NCI-H1694 (cell line): ENCODE data around the gene CPZ.
"Not testable (repeated sequence)": the region's sequence is repeated elsewhere in the genome, so short reads cannot be mapped to it uniquely, and the experiment has no call there.

Source experiments
- DNase-seq: peaks from one replicate; lab custom pipeline; 2025; lab: John Stamatoyannopoulos, UW

Gene CPZ

DNA sequence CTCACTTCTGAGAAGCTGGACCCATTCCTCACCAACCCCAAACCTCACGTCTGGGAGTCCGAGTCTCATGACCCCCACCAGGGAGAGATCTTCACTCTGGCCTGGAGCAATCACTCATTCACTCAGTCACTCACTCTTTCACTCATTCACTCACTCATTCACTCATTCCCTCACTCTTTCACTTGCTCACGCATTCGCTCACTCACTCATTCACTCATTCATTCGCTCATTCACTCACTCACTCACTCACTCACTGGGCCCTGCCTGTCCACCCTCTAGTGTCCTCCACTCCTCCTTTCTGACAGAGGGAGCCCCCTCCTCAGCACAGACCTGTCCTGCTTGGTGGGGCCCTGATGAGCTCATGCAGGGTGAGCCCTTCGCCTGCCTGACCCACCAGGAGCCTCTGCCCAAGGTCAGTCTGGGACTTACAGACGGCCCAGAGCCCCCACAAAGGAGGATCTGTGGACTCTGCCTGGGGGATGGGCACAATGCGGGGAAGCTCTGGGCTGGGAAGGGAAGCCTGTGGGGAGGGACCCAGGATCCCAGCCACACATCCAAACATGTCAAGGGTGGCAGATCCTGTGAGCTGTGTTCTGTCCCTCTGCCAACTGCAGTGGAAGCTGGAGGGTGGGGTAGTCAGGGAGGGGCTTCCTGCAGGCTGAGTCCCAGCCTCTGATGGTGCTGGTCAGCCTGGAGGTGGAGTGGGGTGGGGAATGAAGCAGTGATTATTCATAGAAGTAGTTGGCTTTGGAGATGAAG, 18.5 kb downstream of the CPZ start:
- DNase-seq: no peak

GRCh38 chr4:8612646-8613045, 20.1 kb downstream of the CPZ start:
- DNase-seq: no peak

GRCh38 chr4:8613421-8614364, 21.1 kb downstream of the CPZ start:
- DNase-seq: no peak

- no peak for DNase-seq
Measured at GRCh38 chr4:8614365-8615193, 22.0 kb downstream of the CPZ start.

- DNase-seq: no peak
Measured at GRCh38 chr4:8615366-8615765, 22.8 kb downstream of the CPZ start.

- no peak for DNase-seq
Measured at GRCh38 chr4:8615921-8616787, 23.6 kb downstream of the CPZ start.

GRCh38 chr4:8616831-8617230, 24.3 kb downstream of the CPZ start:
- DNase-seq: no peak

GRCh38 chr4:8617486-8618040, 25.0 kb downstream of the CPZ start:
- no peak for DNase-seq

DNA sequence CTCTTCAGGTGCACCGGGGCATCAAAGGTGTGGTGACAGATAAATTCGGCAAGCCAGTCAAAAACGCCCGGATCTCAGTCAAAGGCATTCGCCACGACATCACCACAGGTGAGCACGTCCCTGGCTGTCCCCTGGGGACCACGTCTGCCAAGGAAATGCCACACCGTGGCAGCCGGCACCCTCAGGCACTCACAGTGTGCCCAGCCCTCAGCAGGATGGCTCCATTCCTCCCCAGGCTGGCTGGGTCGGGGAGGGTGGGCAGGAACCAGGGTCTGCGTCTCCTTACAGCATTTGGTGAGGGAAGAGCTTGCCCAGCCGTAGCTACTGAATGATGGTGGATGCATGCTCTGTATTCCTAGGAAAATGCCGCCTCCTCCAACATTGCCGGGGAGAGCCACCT, 25.9 kb downstream of the CPZ start:
- DNase-seq: no peak

- DNase-seq: no peak
Measured at GRCh38 chr4:8618961-8619720, 26.6 kb downstream of the CPZ start.

DNA sequence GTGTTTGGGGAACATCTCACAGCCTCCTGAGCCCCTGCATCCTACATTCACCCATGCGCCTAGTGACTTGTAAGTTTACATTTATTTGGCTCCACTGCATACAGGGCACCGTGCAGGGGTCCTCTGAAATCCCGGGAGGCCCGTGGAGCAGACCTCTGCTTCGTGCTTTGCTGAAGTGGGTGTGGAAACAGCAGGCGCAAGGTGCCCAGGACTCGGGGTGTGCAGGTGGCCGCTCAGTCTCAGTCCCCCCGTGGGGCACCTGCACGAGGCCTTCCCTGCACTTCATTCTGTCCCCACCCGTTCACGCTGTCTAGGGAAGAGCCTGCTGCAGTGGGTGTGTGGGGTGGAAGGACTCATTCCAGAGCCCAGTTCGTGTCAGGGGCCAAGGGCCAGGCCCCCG, 28.6 kb downstream of the CPZ start:
- not testable (repeated sequence) for DNase-seq

- DNase-seq: not testable (repeated sequence)
Measured at GRCh38 chr4:8624601-8625272, 32.2 kb downstream of the CPZ start.

- not testable (repeated sequence) for DNase-seq
Measured at GRCh38 chr4:8630240-8630905, 37.8 kb downstream of the CPZ start.

DNA sequence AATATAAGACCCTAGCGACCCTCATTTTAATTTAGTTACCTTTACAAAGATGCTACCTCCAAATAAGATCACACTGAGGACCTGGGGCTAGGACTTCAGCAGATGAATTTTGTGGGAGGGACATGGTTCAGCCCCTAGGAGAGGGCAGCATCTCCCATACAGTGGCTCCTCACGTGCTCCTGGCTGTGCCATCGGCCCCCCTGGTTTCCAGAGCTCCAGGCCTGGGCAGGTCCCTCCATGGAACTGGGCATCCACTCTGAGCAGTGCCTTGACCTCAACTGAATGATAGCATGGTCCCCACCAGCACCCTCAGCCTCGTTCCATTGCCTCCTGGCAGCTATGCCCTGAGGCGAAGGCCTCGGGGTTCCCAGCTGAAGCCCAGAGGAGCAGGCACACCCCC, 39.3 kb downstream of the CPZ start:
- not testable (repeated sequence) for DNase-seq

DNA sequence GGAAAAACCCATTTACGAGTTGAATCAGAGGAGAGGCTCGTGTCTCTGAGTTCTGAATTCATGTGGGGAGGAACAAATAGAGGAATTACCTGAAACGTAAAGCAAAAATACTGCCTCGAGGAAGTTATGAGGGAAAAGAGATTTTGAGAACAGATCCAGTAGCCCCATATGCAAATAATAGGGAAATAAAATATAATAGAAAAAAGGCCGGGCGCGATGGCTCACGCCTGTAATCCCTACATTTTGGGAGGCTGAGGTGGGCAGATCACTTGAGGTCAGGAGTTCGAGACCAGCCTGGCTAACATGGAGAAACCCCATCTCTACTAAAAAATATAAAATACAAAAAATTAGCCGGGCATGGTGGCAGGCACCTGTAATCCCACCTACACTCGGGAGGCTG, 42.2 kb downstream of the CPZ start:
- not testable (repeated sequence) for DNase-seq

DNA sequence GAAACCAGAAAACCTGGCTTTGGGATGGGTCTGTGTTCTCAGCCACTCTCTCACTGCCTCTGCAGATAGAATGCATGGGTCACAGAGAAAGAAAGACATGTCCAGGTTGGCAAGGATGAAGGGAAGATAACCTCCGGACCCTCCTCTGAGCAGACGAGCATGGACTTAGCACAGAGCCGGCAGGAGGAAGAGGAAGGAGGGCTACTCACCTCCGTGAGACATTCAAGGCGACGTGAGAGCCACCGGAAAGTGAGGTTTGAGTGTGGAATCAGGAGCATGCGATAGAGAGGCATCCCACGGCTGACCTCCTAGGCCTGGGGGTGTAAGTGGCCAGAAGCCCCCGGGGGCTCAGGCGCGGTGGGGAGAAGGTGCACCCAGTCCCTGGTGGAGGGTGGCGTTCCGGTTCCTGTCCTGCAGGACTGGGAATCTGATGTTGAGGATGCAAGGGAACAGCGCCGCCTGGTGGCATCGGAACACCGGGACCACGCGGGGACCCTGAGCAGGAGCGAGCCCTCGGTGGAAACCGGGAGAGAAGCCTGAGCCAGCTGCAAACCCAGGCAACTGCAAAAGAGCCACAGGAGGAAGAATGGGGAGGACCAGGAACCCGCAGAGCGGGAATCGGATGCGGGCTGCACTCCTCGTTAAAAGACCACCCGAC, 43.5 kb downstream of the CPZ start:
- not testable (repeated sequence) for DNase-seq

GRCh38 chr4:8637456-8637984, 45.0 kb downstream of the CPZ start:
- no peak for DNase-seq

GRCh38 chr4:8639021-8639420, 46.5 kb downstream of the CPZ start:
- DNase-seq: no peak
